Naive thymus-derived CD8-positive, alpha-beta T cell (primary cell): ENCODE measurements around the gene TSPO2. TPM values are rescaled to one million over a fixed set of nuclear protein-coding genes. Genes with fewer than 3 reads are reported as not detected.
"Not testable (repeated sequence)": the region's sequence is repeated elsewhere in the genome, so short reads cannot be mapped to it uniquely, and the experiment has no call there.

ENCODE experiments used
- ATAC-seq, 2 donors: fragments of 150-1000 bp; cut with Tn5 transposase in 1 of 2; sonication (Bioruptor Pico), chemical (Tn5 transposase) in 1 of 2; 1 replicate in 1 of 2; 2 replicates in 1 of 2; pipeline ENCODE4 v1.10.0; 2021; ENCODE audit warnings: mild to moderate bottlenecking in 2 of 2, moderate library complexity in 2 of 2
- POLR2A ChIA-PET: fragments of 350-600 bp; sonication (Branson Sonifier 250); formaldehyde crosslinking; loops from one replicate; lab custom pipeline; 2021; ENCODE audit warnings: antibody characterized with exemption; lab: Charles Lee
- DNase-seq, 10 donors: peaks; one replicate each; pipeline versions ENCODE4 v3.0.0 to v3.0.0-alpha.2; 2020 to 2022
- H3K27ac Mint-ChIP-seq, 10 donors: one replicate each; pipeline ENCODE4 v1.8.0; 2020 to 2022; ENCODE audit warnings: mild to moderate bottlenecking in 10 of 10, mixed read lengths in 10 of 10, moderate library complexity in 4 of 10, inconsistent platforms in 1 of 10
- H3K27me3 Mint-ChIP-seq, 5 donors: one replicate each; pipeline ENCODE4 v1.8.0; 2021 to 2022; ENCODE audit warnings: mixed read lengths in 5 of 5
- H3K36me3 Mint-ChIP-seq, 3 donors: one replicate each; pipeline ENCODE4 v1.8.0; 2020 to 2022; ENCODE audit warnings: mixed read lengths in 3 of 3, mild to moderate bottlenecking in 2 of 3, inconsistent platforms in 1 of 3
- H3K4me1 Mint-ChIP-seq, 4 donors: one replicate each; pipeline ENCODE4 v1.8.0; 2021 to 2022; ENCODE audit warnings: mixed read lengths in 4 of 4
- H3K4me3 Mint-ChIP-seq, 10 donors: one replicate each; pipeline ENCODE4 v1.8.0; 2020 to 2022; ENCODE audit warnings: mild to moderate bottlenecking in 10 of 10, mixed read lengths in 10 of 10, moderate library complexity in 6 of 10, inconsistent platforms in 1 of 10
- H3K9me3 Mint-ChIP-seq, 9 donors: one replicate each; pipeline ENCODE4 v1.8.0; 2020 to 2022; ENCODE audit warnings: mixed read lengths in 9 of 9, mild to moderate bottlenecking in 3 of 9, inconsistent platforms in 1 of 9, moderate library complexity in 1 of 9
- polyA plus RNA-seq, 3 donors: library from polyadenylated mRNA; unstranded; fragments of 300-500 nt; fragmentation: Illumina TruSeq; gene quantifications; one replicate each; pipeline ENCODE4 v1.2.3, GENCODE V29; 2021
- total RNA-seq, 8 experiments: library from RNA in 2 of 8; stranded (reverse) in 2 of 8; gene quantifications; one replicate each; pipeline ENCODE4 v1.2.3 and lab custom pipeline; 2021 to 2026

The TSPO2 gene
- total and polyA plus RNA-seq, 5 experiments from 2014 or later, result not detected

GRCh38 chr6:41011673-41012072 lies 30.6 kb upstream of the TSPO2 start:
- H3K4me3 Mint-ChIP-seq, result no peak overlapping the region
- H3K27me3 Mint-ChIP-seq, result peaks cover 0 to 6% (median 2%) of the 10 kb centered on the region in 5 donors
- POLR2A ChIA-PET, result no interaction called here
- H3K9me3 Mint-ChIP-seq, result no peaks in the 10 kb centered on the region
- peaks cover 0 to 2% (median 0%) of the 10 kb centered on the region in 4 donors for H3K4me1 Mint-ChIP-seq
- ATAC-seq (no peak), DNase-seq (no peak)
- H3K36me3 Mint-ChIP-seq, result no peaks in the 10 kb centered on the region
- H3K27ac Mint-ChIP-seq, result no peak overlapping the region

GRCh38 chr6:41013466-41014153 lies 28.7 kb upstream of the TSPO2 start:
- H3K4me1 Mint-ChIP-seq, result peaks cover 0 to 2% (median 0%) of the 10 kb centered on the region in 4 donors
- no peak for DNase-seq
- no peak overlapping the region for H3K27ac Mint-ChIP-seq
- peaks cover 0 to 5% (median 0%) of the 10 kb centered on the region in 3 donors for H3K36me3 Mint-ChIP-seq
- peaks cover 0 to 11% (median 5%) of the 10 kb centered on the region in 5 donors for H3K27me3 Mint-ChIP-seq
- no peak overlapping the region for H3K4me3 Mint-ChIP-seq
- no peak for ATAC-seq
- H3K9me3 Mint-ChIP-seq, result peaks cover 0 to 6% (median 0%) of the 10 kb centered on the region in 9 donors
- POLR2A ChIA-PET, result no interaction called here

- DNase-seq (no peak), ATAC-seq (no peak)
- peaks cover 0 to 2% (median 0%) of the 10 kb centered on the region in 4 donors for H3K4me1 Mint-ChIP-seq
- no peak overlapping the region for H3K4me3 Mint-ChIP-seq
- H3K27ac Mint-ChIP-seq, result no peak overlapping the region
- H3K9me3 Mint-ChIP-seq, result peaks cover 0 to 6% (median 0%) of the 10 kb centered on the region in 9 donors
- POLR2A ChIA-PET, result no interaction called here
- peaks cover 0 to 17% (median 5%) of the 10 kb centered on the region in 5 donors for H3K27me3 Mint-ChIP-seq
- H3K36me3 Mint-ChIP-seq, result peaks cover 0 to 5% (median 0%) of the 10 kb centered on the region in 3 donors
These were observed 27.5 kb upstream of the TSPO2 start for GRCh38 chr6:41014780-41015179.

- ATAC-seq, H3K36me3 Mint-ChIP-seq, H3K9me3 Mint-ChIP-seq, H3K27ac Mint-ChIP-seq, H3K4me3 Mint-ChIP-seq, POLR2A ChIA-PET, DNase-seq, H3K4me1 Mint-ChIP-seq: not testable (repeated sequence)
- H3K27me3 Mint-ChIP-seq, result peaks cover 0 to 17% (median 4%) of the 10 kb centered on the region in 5 donors
These were observed 26.4 kb upstream of the TSPO2 start for GRCh38 chr6:41015860-41016259.

DNA sequence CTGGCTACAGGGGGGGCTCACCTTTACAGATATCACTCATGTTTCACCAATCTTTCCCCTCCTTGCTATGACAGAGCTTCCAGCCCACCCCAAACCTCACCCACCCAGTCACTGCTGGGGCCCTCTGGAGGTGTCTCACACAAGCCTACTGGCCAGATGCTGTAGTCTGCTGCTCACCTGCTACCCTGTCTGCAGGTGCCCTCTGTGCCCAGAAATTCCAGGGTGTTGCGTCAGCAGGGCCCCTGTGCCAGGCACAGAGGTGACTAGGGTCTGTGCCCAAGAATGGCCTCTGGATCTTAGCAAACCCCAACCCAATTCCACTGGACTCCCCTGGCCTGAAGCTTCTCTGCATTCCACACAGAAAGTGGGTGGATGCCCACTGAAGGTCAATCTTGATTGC lies 24.6 kb upstream of the TSPO2 start:
- Mint-ChIP-seq H3K36me3 (peaks cover 0 to 5% (median 0%) of the 10 kb centered on the region in 3 donors), H3K4me1 (no peaks in the 10 kb centered on the region), H3K4me3 (no peak overlapping the region), H3K27me3 (peaks cover 0 to 17% (median 2%) of the 10 kb centered on the region in 5 donors), H3K9me3 (peaks cover 0 to 6% (median 0%) of the 10 kb centered on the region in 9 donors), H3K27ac (no peak overlapping the region)
- DNase-seq, result no peak
- no peak for ATAC-seq
- POLR2A ChIA-PET, result no interaction called here

- no peak overlapping the region for H3K4me3 Mint-ChIP-seq
These were observed 20.4 kb upstream of the TSPO2 start for GRCh38 chr6:41021832-41022231.

GRCh38 chr6:41022294-41022693 lies 20.0 kb upstream of the TSPO2 start:
- DNase-seq (no peak), ATAC-seq (no peak)
- H3K9me3 Mint-ChIP-seq, result peaks cover 0 to 6% (median 0%) of the 10 kb centered on the region in 9 donors
- POLR2A ChIA-PET, result interaction anchor here (0.7 kb wide), 1 partner anchor 41 kb away, joined by 4 read pairs; no protein-coding TSS in a partner anchor
- no peaks in the 10 kb centered on the region for H3K36me3 Mint-ChIP-seq
- H3K4me1 Mint-ChIP-seq, result peaks cover 3 to 7% (median 5%) of the 10 kb centered on the region in 4 donors
- no peak overlapping the region for H3K27ac Mint-ChIP-seq
- H3K4me3 Mint-ChIP-seq, result no peak overlapping the region
- peaks cover 0 to 17% (median 2%) of the 10 kb centered on the region in 5 donors for H3K27me3 Mint-ChIP-seq

More at GRCh38 chr6:41021832-41022231, 20.4 kb upstream of the TSPO2 start:
- ATAC-seq (no peak), DNase-seq (no peak)
- Mint-ChIP-seq H3K36me3 (peaks cover 0 to 5% (median 0%) of the 10 kb centered on the region in 3 donors), H3K4me1 (peaks cover 0 to 3% (median under 1%) of the 10 kb centered on the region in 4 donors), H3K27ac (no peak overlapping the region), H3K27me3 (peaks cover 0 to 17% (median 2%) of the 10 kb centered on the region in 5 donors), H3K9me3 (peaks cover 0 to 6% (median 0%) of the 10 kb centered on the region in 9 donors)
- POLR2A ChIA-PET, result no interaction called here

- Mint-ChIP-seq H3K27me3 (peaks cover 0 to 11% (median 0%) of the 10 kb centered on the region in 5 donors), H3K9me3 (peaks cover 0 to 4% (median 0%) of the 10 kb centered on the region in 9 donors), H3K4me1 (peaks cover 10 to 14% (median 12%) of the 10 kb centered on the region in 4 donors), H3K36me3 (no peaks in the 10 kb centered on the region), H3K4me3 (no peak overlapping the region), H3K27ac (no peak overlapping the region)
- POLR2A ChIA-PET, result interaction anchor here (0.7 kb wide), 1 partner anchor 40 kb away, joined by 4 read pairs; no protein-coding TSS in a partner anchor
- ATAC-seq, result no peak
- no peak for DNase-seq
These were observed 19.2 kb upstream of the TSPO2 start for GRCh38 chr6:41023114-41023513.

DNA sequence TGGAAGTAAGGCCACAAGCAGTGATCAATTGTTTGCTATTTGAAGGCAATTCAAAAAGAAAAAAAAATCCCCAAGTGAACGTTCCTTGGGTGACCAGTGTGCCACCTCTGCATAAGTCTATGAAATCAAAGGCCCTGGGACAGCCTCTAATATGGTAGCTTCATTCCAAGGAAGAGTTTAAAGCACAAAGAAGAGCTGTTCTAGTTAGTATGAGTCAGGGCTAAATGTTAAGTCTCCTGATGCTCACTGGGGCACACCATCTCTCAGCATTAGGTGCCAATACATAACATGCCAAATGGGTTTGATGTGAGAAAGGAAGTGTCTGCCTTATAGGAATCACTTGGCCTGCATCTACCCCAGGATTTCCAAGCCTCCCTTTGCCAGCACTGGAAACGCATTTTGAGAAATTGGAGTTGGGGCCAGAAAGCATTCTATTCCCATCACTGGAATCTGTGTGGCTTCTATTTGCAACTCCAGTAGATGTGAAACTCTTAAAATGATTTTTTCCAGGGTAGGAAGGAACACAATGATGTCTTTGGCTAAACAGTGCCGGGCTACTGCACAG lies 16.2 kb upstream of the TSPO2 start:
- no peak overlapping the region for H3K27ac Mint-ChIP-seq
- peak overlapping the region in 1 of 10 donors; percentile 55 for H3K4me3 Mint-ChIP-seq
- no peaks in the 10 kb centered on the region for H3K9me3 Mint-ChIP-seq
- ATAC-seq (no peak), DNase-seq (no peak)
- POLR2A ChIA-PET, result no interaction called here
- no peaks in the 10 kb centered on the region for H3K36me3 Mint-ChIP-seq
- peaks cover 17 to 25% (median 23%) of the 10 kb centered on the region in 4 donors for H3K4me1 Mint-ChIP-seq
- H3K27me3 Mint-ChIP-seq, result no peaks in the 10 kb centered on the region

DNA sequence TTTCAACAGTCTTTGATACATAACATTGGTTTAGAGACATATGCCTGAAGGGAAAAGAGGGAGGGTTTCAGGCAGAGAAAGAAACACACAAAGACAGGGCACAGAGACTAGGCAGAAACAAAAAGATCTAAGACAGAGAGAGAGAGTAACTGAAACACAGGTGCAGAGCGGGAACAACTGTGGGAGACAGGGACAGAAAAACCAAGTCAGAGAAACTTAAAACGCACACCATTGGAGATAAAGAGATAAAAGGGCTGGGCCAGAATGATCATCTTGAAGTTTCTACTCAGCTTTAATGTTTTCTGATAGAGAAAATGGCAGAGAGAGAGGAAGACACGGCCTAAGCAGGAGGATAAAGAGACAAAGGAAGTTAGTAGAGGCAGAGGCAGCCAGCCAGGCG lies 15.0 kb upstream of the TSPO2 start:
- Mint-ChIP-seq H3K27me3 (no peaks in the 10 kb centered on the region), H3K36me3 (no peaks in the 10 kb centered on the region), H3K27ac (peak overlapping the region; percentile 66 to 97 (median 84)), H3K9me3 (no peaks in the 10 kb centered on the region), H3K4me3 (peak overlapping the region; percentile 72 to 95 (median 88)), H3K4me1 (peaks cover 17 to 25% (median 23%) of the 10 kb centered on the region in 4 donors)
- DNase-seq, result peak in 1 of 10 donors; percentile 2
- peak in 1 of 2 donors; percentile 14 for ATAC-seq
- POLR2A ChIA-PET, result interaction anchor here (1.7 to 2.1 kb wide), 2 partner anchors 29 to 44 kb away, joined by 3 to 6 read pairs; no protein-coding TSS in a partner anchor

- H3K9me3 Mint-ChIP-seq, result no peaks in the 10 kb centered on the region
- peak; percentile 36 to 82 (median 70) for DNase-seq
- H3K4me3 Mint-ChIP-seq, result peak overlapping the region; percentile 72 to 95 (median 88)
- H3K27me3 Mint-ChIP-seq, result no peaks in the 10 kb centered on the region
- ATAC-seq, result peak; percentile 86 to 89
- no peaks in the 10 kb centered on the region for H3K36me3 Mint-ChIP-seq
- peak overlapping the region; percentile 66 to 97 (median 86) for H3K27ac Mint-ChIP-seq
- POLR2A ChIA-PET, result interaction anchor here (1.3 to 2.1 kb wide), 4 partner anchors 9 to 45 kb away, joined by 3 to 10 read pairs (median 6); partner anchors contain the start of genes NFYA and OARD1
- H3K4me1 Mint-ChIP-seq, result peaks cover 17 to 25% (median 23%) of the 10 kb centered on the region in 4 donors
These were observed 14.3 kb upstream of the TSPO2 start for GRCh38 chr6:41027799-41028560.
